PC-3 (cell line): ENCODE measurements around the gene CDAN1.

Experiments
- CTCF ChIP-seq: fragments of 300-600 bp; sonication (generic); conservative IDR thresholded peaks from 2 replicates; pipeline ENCODE4 v1.5.1; 2017; ENCODE audit warnings: antibody characterized with exemption, low read depth, mild to moderate bottlenecking, low read length
- EZH2 ChIP-seq: fragments of 300-600 bp; sonication (generic); IDR thresholded peaks from one replicate; pipeline ENCODE4 v1.6.1; 2017; ENCODE audit warnings: antibody characterized with exemption, mild to moderate bottlenecking, low read length; ENCODE audit not compliant: unreplicated experiment

GRCh38 chr15:42681119-42681518, 55.8 kb downstream of the CDAN1 start:
- TF ChIP-seq CTCF (no peak), EZH2 (no peak)
